LNCaP clone FGC (cell line): ENCODE measurements around the gene GAS6.

Source experiments
- DNase-seq: peaks from one replicate; pipeline ENCODE4 v3.0.0-alpha.2; 2011; ENCODE audit warnings: low read depth
- H3K4me3 ChIP-seq: 2 replicates; pipeline ENCODE4 v1.5.1; 2011; ENCODE audit warnings: mild to moderate bottlenecking, low read depth, low read length, control low read depth
- CTCF ChIP-seq: IDR thresholded peaks from 2 replicates; pipeline ENCODE4 v1.5.1; 2012; ENCODE audit warnings: mild to moderate bottlenecking; ENCODE audit not compliant: control insufficient read depth, insufficient read depth; ENCODE audit errors: extremely low read depth

Gene GAS6

GRCh38 chr13:113855012-113855921, 8.6 kb downstream of the GAS6 start:
- no peak overlapping the region for H3K4me3 ChIP-seq
- TF ChIP-seq CTCF: no peak
- no peak for DNase-seq

GRCh38 chr13:113854238-113855011, 9.5 kb downstream of the GAS6 start:
- no peak for TF ChIP-seq CTCF
- H3K4me3 ChIP-seq: no peak overlapping the region
- DNase-seq: no peak

- TF ChIP-seq CTCF: no peak
- no peak for DNase-seq
- H3K4me3 ChIP-seq: no peak overlapping the region
Measured at GRCh38 chr13:113853518-113854237, 10.2 kb downstream of the GAS6 start.

- H3K4me3 ChIP-seq: no peak overlapping the region
- TF ChIP-seq CTCF: no peak
- DNase-seq: no peak
Measured at GRCh38 chr13:113852536-113853517, 11.0 kb downstream of the GAS6 start.

GRCh38 chr13:113851826-113852535, 11.9 kb downstream of the GAS6 start:
- no peak overlapping the region for H3K4me3 ChIP-seq
- TF ChIP-seq CTCF: no peak
- DNase-seq: no peak
